ENCODE data around the gene ADIPOR2. TPM values are rescaled to one million over a fixed set of nuclear protein-coding genes. Genes with fewer than 3 reads are reported as not detected.

Gene ADIPOR2
- total RNA-seq, 1 experiment from 2014 or later, result 26.5 TPM

DNA sequence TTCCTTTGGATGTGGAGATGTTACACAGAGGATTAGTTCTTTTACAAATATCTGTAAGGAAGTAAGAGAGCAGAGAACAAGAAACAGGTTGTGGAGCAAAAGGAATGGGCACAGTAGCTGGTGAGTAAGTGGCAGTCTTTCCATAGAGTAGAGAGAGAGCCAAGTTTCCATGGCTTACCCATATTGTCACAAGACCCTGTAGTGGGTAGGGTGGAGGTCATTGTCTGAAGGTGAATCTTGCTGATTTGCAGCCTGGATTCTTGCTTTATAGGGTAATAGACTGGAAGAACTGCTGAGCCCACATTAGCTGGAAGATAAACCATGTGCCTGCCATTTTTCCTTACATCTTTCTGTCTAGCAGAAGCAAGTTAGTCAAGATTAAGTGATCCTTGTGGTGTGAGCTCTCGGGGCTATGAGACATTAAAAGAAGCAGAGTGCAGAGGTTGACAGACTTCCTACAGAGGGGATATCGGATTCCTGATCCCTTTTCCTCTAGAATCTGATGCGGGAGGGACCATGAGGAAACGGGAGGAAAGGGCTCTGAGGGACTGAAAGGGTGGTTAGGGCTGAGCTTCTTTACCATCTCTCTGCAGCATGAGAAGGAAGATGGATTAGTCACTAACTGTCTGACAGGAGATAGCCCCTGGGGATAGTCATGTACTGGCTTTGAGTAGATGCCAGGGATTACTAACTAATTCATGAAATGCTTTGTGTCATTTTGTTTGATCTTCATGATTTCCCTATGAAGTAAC, 85.5 kb downstream of the ADIPOR2 start:
- H3K36me3 ChIP-seq (ENCODE audit: low read depth, low read length), result peaks cover 21% of the 10 kb centered on the region
- CTCF ChIA-PET, result interaction anchor here (0.7 kb wide), 1 partner anchor 118 kb away, joined by 5 read pairs; no protein-coding TSS in a partner anchor
- H3K27me3 ChIP-seq (ENCODE audit: low read length), result no peaks in the 10 kb centered on the region
- no peaks in the 10 kb centered on the region for H3F3A ChIP-seq (ENCODE audit: low read length, unreplicated experiment)
- H2AFZ ChIP-seq (ENCODE audit: low read length), result 0 out of 2 replicates have a peak overlapping the region, but pooled peaks have one; percentile 36
- peak overlapping the region; percentile 11; the same call in 1 of the 2 replicates for H3K9ac ChIP-seq (ENCODE audit: low read length)
- no peaks in the 10 kb centered on the region for H3K9me2 ChIP-seq (replicated peaks; ENCODE audit: low read length)
- DNase-seq (peak; percentile 88), ATAC-seq (peak; percentile 94)
- peaks cover 6% of the 10 kb centered on the region; the same call in 1 of the 2 replicates for H3K79me2 ChIP-seq (ENCODE audit: low read length)
- no peaks in the 10 kb centered on the region for H4K20me1 ChIP-seq (ENCODE audit: low read length)
- TF ChIP-seq EZH2phosphoT487 (IDR thresholded peaks at IDR 0.05; ENCODE audit: borderline replicate concordance, low read length) (no peak), EZH2 (IDR thresholded peaks at IDR 0.05; ENCODE audit: low read length, unreplicated experiment) (no peak)
- TF ChIP-seq, protein P1, sequence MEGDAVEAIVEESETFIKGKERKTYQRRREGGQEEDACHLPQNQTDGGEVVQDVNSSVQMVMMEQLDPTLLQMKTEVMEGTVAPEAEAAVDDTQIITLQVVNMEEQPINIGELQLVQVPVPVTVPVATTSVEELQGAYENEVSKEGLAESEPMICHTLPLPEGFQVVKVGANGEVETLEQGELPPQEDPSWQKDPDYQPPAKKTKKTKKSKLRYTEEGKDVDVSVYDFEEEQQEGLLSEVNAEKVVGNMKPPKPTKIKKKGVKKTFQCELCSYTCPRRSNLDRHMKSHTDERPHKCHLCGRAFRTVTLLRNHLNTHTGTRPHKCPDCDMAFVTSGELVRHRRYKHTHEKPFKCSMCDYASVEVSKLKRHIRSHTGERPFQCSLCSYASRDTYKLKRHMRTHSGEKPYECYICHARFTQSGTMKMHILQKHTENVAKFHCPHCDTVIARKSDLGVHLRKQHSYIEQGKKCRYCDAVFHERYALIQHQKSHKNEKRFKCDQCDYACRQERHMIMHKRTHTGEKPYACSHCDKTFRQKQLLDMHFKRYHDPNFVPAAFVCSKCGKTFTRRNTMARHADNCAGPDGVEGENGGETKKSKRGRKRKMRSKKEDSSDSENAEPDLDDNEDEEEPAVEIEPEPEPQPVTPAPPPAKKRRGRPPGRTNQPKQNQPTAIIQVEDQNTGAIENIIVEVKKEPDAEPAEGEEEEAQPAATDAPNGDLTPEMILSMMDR (conservative IDR thresholded peaks at IDR 0.05; ENCODE audit: low read depth, low read length), result no peak
- H3K27ac ChIP-seq (ENCODE audit: low read length), result peak overlapping the region; percentile 77
- no TSS peak for BruUV-seq (replicated peaks)
- H3K4me3 ChIP-seq (ENCODE audit: low read length), result peak overlapping the region; percentile 33
- H3K9me3 ChIP-seq (ENCODE audit: low read length), result no peaks in the 10 kb centered on the region
- peak overlapping the region; percentile 69 for H3K4me2 ChIP-seq (ENCODE audit: low read length)
- intact Hi-C loops (cut with micrococcal nuclease), result no loop called here
- peaks cover 35% of the 10 kb centered on the region for H3K4me1 ChIP-seq (ENCODE audit: insufficient read depth, low read length)
- POLR2A ChIA-PET (ENCODE audit: unreplicated experiment), result no interaction called here

DNA sequence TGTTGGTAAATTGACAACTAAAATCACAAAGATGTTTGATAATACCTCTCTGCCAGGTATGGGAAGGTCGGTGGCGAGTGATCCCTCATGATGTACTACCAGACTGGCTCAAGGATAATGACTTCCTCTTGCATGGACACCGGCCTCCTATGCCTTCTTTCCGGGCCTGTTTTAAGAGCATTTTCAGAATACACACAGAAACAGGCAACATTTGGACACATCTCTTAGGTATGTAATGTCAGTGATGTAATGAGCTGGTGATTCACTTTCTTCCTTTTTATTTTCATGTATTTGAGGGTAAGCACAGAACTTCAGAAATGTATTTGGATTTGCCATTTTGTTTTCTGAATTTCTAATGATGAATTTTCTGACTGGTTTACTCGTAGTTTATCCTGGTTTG, 86.9 kb downstream of the ADIPOR2 start:
- Histone ChIP-seq H3K27me3 (ENCODE audit: low read length) (no peaks in the 10 kb centered on the region), H3K36me3 (ENCODE audit: low read depth, low read length) (peaks cover 19% of the 10 kb centered on the region), H3K27ac (ENCODE audit: low read length) (0 out of 2 replicates have a peak overlapping the region, but pooled peaks have one; percentile 2), H4K20me1 (ENCODE audit: low read length) (no peaks in the 10 kb centered on the region), H3K4me3 (ENCODE audit: low read length) (no peak overlapping the region), H2AFZ (ENCODE audit: low read length) (no peak overlapping the region), H3K9ac (ENCODE audit: low read length) (no peak overlapping the region), H3K4me2 (ENCODE audit: low read length) (peak overlapping the region; percentile 29), H3K9me2 (replicated peaks; ENCODE audit: low read length) (no peaks in the 10 kb centered on the region), H3K79me2 (ENCODE audit: low read length) (no peaks in the 10 kb centered on the region), H3F3A (ENCODE audit: low read length, unreplicated experiment) (no peaks in the 10 kb centered on the region), H3K4me1 (ENCODE audit: insufficient read depth, low read length) (peaks cover 35% of the 10 kb centered on the region), H3K9me3 (ENCODE audit: low read length) (no peaks in the 10 kb centered on the region)
- no TSS peak for BruUV-seq (replicated peaks)
- peak; percentile 46 for DNase-seq
- ChIA-PET CTCF (no interaction called here), POLR2A (ENCODE audit: unreplicated experiment) (no interaction called here)
- no peak for ATAC-seq
- TF ChIP-seq, protein P1 (conservative IDR thresholded peaks at IDR 0.05; ENCODE audit: low read depth, low read length), result no peak
- TF ChIP-seq EZH2 (IDR thresholded peaks at IDR 0.05; ENCODE audit: low read length, unreplicated experiment) (no peak), EZH2phosphoT487 (IDR thresholded peaks at IDR 0.05; ENCODE audit: borderline replicate concordance, low read length) (no peak)
- intact Hi-C loops (cut with micrococcal nuclease), result no loop called here

DNA sequence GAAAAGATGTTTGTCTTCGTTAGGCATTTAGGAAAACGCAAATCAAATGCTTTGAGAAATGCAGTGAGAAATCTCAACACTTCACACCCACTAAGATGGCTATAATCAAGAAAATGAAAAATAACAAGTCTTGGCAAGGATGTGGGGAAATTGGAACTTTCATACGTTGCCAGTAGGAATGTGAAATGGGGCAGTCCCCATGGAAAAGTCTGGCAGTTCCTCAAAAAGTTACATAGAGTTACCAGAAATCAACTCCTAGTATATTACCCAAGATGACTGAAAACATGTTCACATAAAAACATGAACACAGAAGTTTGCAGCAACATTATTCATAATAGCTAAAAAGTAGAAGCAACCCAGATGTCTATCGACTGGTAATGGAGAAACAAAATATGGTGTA, 88.0 kb downstream of the ADIPOR2 start:
- H3K9me2 ChIP-seq (replicated peaks; ENCODE audit: low read length), result no peaks in the 10 kb centered on the region
- CTCF ChIA-PET, result no interaction called here
- no peaks in the 10 kb centered on the region for H3K9me3 ChIP-seq (ENCODE audit: low read length)
- H3K9ac ChIP-seq (ENCODE audit: low read length), result no peak overlapping the region
- no peaks in the 10 kb centered on the region for H4K20me1 ChIP-seq (ENCODE audit: low read length)
- no peaks in the 10 kb centered on the region for H3F3A ChIP-seq (ENCODE audit: low read length, unreplicated experiment)
- H3K27ac ChIP-seq (ENCODE audit: low read length), result no peak overlapping the region
- no peak overlapping the region for H3K4me2 ChIP-seq (ENCODE audit: low read length)
- H2AFZ ChIP-seq (ENCODE audit: low read length), result no peak overlapping the region
- H3K4me3 ChIP-seq (ENCODE audit: low read length), result no peak overlapping the region
- H3K36me3 ChIP-seq (ENCODE audit: low read depth, low read length), result peaks cover 17% of the 10 kb centered on the region; the same call in 1 of the 2 replicates
- no peaks in the 10 kb centered on the region for H3K27me3 ChIP-seq (ENCODE audit: low read length)
- intact Hi-C loops (cut with micrococcal nuclease), result no loop called here
- H3K4me1 ChIP-seq (ENCODE audit: insufficient read depth, low read length), result peaks cover 34% of the 10 kb centered on the region
- no TSS peak for BruUV-seq (replicated peaks)
- ATAC-seq (no peak), DNase-seq (no peak)
- POLR2A ChIA-PET (ENCODE audit: unreplicated experiment), result no interaction called here
- no peak for TF ChIP-seq EZH2 (IDR thresholded peaks at IDR 0.05; ENCODE audit: low read length, unreplicated experiment)
- TF ChIP-seq, protein P1 (conservative IDR thresholded peaks at IDR 0.05; ENCODE audit: low read depth, low read length), result no peak
- no peak for TF ChIP-seq EZH2phosphoT487 (IDR thresholded peaks at IDR 0.05; ENCODE audit: borderline replicate concordance, low read length)
- H3K79me2 ChIP-seq (ENCODE audit: low read length), result no peaks in the 10 kb centered on the region

Measured in PC-3 (cell line).